Measurements from ENCODE around the gene ATP5PO.

Gene ATP5PO

DNA sequence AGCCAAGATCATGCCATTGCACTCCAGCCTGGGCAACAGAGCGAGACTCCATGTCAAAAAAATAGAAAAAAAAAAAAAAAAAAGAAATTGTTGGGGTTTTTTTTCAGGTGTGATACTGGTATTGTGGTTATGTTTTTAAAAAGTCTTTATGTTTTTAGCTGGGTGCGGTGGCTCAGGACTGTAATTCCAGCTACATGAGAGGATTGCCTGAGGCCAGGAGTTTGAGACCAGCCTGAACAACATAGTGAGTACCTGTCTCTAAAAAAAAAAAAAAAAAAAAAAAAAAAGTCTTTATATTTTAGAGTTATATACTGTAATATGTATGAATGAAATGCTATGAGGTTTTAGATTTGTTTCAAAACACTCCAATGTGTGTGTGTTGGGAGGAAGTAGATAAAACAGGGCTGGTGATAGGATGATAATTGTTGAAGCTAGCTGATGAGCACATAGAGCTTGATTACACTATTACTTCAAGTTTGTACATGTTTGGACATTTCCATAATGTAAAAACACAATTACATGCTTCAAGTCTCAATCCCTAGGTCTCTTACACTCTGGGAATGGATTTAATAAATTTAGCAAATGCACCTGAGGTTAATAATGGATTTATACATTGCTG is 30.2 kb upstream of the ATP5PO start:
- peaks cover 2% of the 10 kb centered on the region for H3K79me1 ChIP-seq (ENCODE audit: low read depth, low read length)
- H3K18ac ChIP-seq (ENCODE audit: low read length) = no peak overlapping the region
- DNase-seq (ENCODE audit: low spot score) = no peak
- peaks cover 23 to 29% of the 10 kb centered on the region in 2 donors for H3K4me1 ChIP-seq (ENCODE audit: control insufficient read depth in 2 of 2, insufficient read depth in 1 of 2, low read depth in 1 of 2, low read length in 2 of 2)
- no peak overlapping the region for H2BK120ac ChIP-seq (ENCODE audit: low read depth, low read length)
- H2AFZ ChIP-seq (ENCODE audit: low read length) = no peak overlapping the region
- H3K36me3 ChIP-seq (replicated peaks in 1 of 2; ENCODE audit: control insufficient read depth in 2 of 2, insufficient read depth in 2 of 2, low read length in 2 of 2) = no peaks in the 10 kb centered on the region
- H3K9me3 ChIP-seq (replicated peaks in 1 of 2; ENCODE audit: control insufficient read depth in 2 of 2, insufficient read depth in 1 of 2, low read depth in 1 of 2, low read length in 2 of 2) = peaks cover 0 to 6% of the 10 kb centered on the region in 2 donors
- H2AK5ac ChIP-seq (ENCODE audit: low read depth, low read length) = no peak overlapping the region
- H2BK12ac ChIP-seq (ENCODE audit: low read length) = no peak overlapping the region
- H3K4ac ChIP-seq (ENCODE audit: low read length) = no peak overlapping the region
- no peak overlapping the region for H3K27ac ChIP-seq (replicated peaks; ENCODE audit: low read length)
- no peak overlapping the region for H3K23ac ChIP-seq (ENCODE audit: low read depth, low read length, poor library complexity)
- H3K27me3 ChIP-seq (ENCODE audit: control insufficient read depth in 3 of 3, insufficient read depth in 3 of 3, low read depth in 1 of 3, low read length in 3 of 3) = no peaks in the 10 kb centered on the region
- no CpG with 5 or more reads among the region's 2 CpGs for WGBS, 2 donors (ENCODE audit: extremely low coverage in 2 of 2, insufficient read length in 2 of 2, insufficient replicate concordance in 1 of 2)
- no peak overlapping the region for H4K91ac ChIP-seq (ENCODE audit: low read depth, low read length, poor library complexity)
- H3K9ac ChIP-seq (ENCODE audit: low read depth, low read length, poor library complexity) = no peak overlapping the region
- H4K8ac ChIP-seq (ENCODE audit: low read depth, low read length) = no peak overlapping the region
- no peak overlapping the region for H2BK5ac ChIP-seq (ENCODE audit: low read length)
- H3K4me3 ChIP-seq (ENCODE audit: low read length in 2 of 2) = no peak overlapping the region
- no peak overlapping the region for H3K14ac ChIP-seq (ENCODE audit: low read length)
- no peak overlapping the region for H2BK15ac ChIP-seq (ENCODE audit: low read length)
- H3K4me2 ChIP-seq (ENCODE audit: insufficient read depth, low read length, poor library complexity, severe bottlenecking) = no peak overlapping the region

DNA sequence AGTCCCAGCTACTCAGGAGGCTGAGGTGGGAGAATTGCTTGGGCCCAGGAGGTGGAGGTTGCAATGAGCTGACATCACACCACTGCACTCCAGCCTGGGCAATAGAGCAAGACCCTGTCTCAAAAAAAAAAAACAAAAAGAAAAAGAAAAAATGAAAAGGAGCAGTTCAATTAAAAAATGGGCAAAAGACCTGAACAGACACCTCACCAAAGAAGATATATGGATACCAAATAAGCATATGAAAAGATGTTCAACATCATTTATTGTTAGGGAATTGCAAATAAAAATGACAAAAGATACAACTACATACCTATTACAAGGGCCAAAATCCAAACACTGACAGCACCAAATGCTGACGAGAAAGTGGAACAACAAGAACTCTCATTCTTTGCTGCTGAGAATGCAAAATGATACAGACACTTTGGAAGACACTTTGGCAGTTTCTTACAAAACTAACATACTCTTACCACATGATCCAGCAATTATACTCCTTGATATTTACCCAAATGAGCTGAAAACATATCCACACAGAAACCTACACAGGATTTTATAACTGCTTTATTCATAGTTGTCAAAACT is 28.7 kb upstream of the ATP5PO start:
- H3K4me2 ChIP-seq (ENCODE audit: insufficient read depth, low read length, poor library complexity, severe bottlenecking) = no peak overlapping the region
- H4K91ac ChIP-seq (ENCODE audit: low read depth, low read length, poor library complexity) = no peak overlapping the region
- no peak overlapping the region for H3K9ac ChIP-seq (ENCODE audit: low read depth, low read length, poor library complexity)
- DNase-seq (ENCODE audit: low spot score) = no peak
- no peak overlapping the region for H2AK5ac ChIP-seq (ENCODE audit: low read depth, low read length)
- no peak overlapping the region for H2BK5ac ChIP-seq (ENCODE audit: low read length)
- no peak overlapping the region for H3K18ac ChIP-seq (ENCODE audit: low read length)
- H2BK120ac ChIP-seq (ENCODE audit: low read depth, low read length) = no peak overlapping the region
- H3K4me1 ChIP-seq (ENCODE audit: control insufficient read depth in 2 of 2, insufficient read depth in 1 of 2, low read depth in 1 of 2, low read length in 2 of 2) = peaks cover 21 to 26% of the 10 kb centered on the region in 2 donors
- WGBS, 2 donors (ENCODE audit: extremely low coverage in 2 of 2, insufficient read length in 2 of 2, insufficient replicate concordance in 1 of 2) = no CpG with 5 or more reads among the region's 1 CpG
- H2BK12ac ChIP-seq (ENCODE audit: low read length) = no peak overlapping the region
- no peak overlapping the region for H3K4ac ChIP-seq (ENCODE audit: low read length)
- H3K27me3 ChIP-seq (ENCODE audit: control insufficient read depth in 3 of 3, insufficient read depth in 3 of 3, low read depth in 1 of 3, low read length in 3 of 3) = no peaks in the 10 kb centered on the region
- no peak overlapping the region for H4K8ac ChIP-seq (ENCODE audit: low read depth, low read length)
- no peaks in the 10 kb centered on the region for H3K79me1 ChIP-seq (ENCODE audit: low read depth, low read length)
- peaks cover 0 to 6% of the 10 kb centered on the region in 2 donors for H3K9me3 ChIP-seq (replicated peaks in 1 of 2; ENCODE audit: control insufficient read depth in 2 of 2, insufficient read depth in 1 of 2, low read depth in 1 of 2, low read length in 2 of 2)
- no peak overlapping the region for H2BK15ac ChIP-seq (ENCODE audit: low read length)
- no peak overlapping the region for H3K27ac ChIP-seq (replicated peaks; ENCODE audit: low read length)
- no peak overlapping the region for H3K23ac ChIP-seq (ENCODE audit: low read depth, low read length, poor library complexity)
- no peaks in the 10 kb centered on the region for H3K36me3 ChIP-seq (replicated peaks in 1 of 2; ENCODE audit: control insufficient read depth in 2 of 2, insufficient read depth in 2 of 2, low read length in 2 of 2)
- H3K14ac ChIP-seq (ENCODE audit: low read length) = no peak overlapping the region
- no peak overlapping the region for H2AFZ ChIP-seq (ENCODE audit: low read length)
- H3K4me3 ChIP-seq (ENCODE audit: low read length in 2 of 2) = no peak overlapping the region

DNA sequence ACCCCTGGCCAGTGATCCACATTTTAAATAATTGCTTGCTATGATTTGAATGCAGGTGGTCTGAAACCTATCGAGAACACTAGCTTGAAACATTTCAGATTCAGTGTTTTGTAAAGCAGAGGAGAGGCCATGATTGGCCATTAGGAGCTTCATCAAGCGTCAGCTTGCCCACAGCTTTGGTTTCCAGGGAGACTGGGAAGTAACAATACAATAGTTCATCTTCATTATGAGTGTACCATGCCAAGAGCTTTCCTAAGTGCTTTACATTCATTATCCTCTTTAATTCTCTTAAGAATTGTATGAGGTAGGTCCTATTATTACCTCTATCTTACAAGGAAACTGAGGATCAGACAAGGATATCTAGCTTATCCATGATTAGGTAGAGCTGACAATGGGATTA is 27.7 kb upstream of the ATP5PO start:
- Histone ChIP-seq H4K91ac (ENCODE audit: low read depth, low read length, poor library complexity) (no peak overlapping the region), H2BK120ac (ENCODE audit: low read depth, low read length) (no peak overlapping the region), H3K4me2 (ENCODE audit: insufficient read depth, low read length, poor library complexity, severe bottlenecking) (no peak overlapping the region), H3K36me3 (replicated peaks in 1 of 2; ENCODE audit: control insufficient read depth in 2 of 2, insufficient read depth in 2 of 2, low read length in 2 of 2) (no peaks in the 10 kb centered on the region), H3K4me3 (ENCODE audit: low read length in 2 of 2) (no peak overlapping the region), H2BK5ac (ENCODE audit: low read length) (no peak overlapping the region), H3K23ac (ENCODE audit: low read depth, low read length, poor library complexity) (no peak overlapping the region), H3K27ac (replicated peaks; ENCODE audit: low read length) (no peak overlapping the region), H4K8ac (ENCODE audit: low read depth, low read length) (no peak overlapping the region), H3K4ac (ENCODE audit: low read length) (no peak overlapping the region), H3K9ac (ENCODE audit: low read depth, low read length, poor library complexity) (no peak overlapping the region), H3K79me1 (ENCODE audit: low read depth, low read length) (no peaks in the 10 kb centered on the region), H2BK12ac (ENCODE audit: low read length) (no peak overlapping the region), H2BK15ac (ENCODE audit: low read length) (no peak overlapping the region), H3K14ac (ENCODE audit: low read length) (no peak overlapping the region), H3K27me3 (ENCODE audit: control insufficient read depth in 3 of 3, insufficient read depth in 3 of 3, low read depth in 1 of 3, low read length in 3 of 3) (no peaks in the 10 kb centered on the region), H3K4me1 (ENCODE audit: control insufficient read depth in 2 of 2, insufficient read depth in 1 of 2, low read depth in 1 of 2, low read length in 2 of 2) (peaks cover 12 to 16% of the 10 kb centered on the region in 2 donors), H3K18ac (ENCODE audit: low read length) (no peak overlapping the region), H2AFZ (ENCODE audit: low read length) (no peak overlapping the region), H3K9me3 (replicated peaks in 1 of 2; ENCODE audit: control insufficient read depth in 2 of 2, insufficient read depth in 1 of 2, low read depth in 1 of 2, low read length in 2 of 2) (peaks cover 0 to 6% of the 10 kb centered on the region in 2 donors), H2AK5ac (ENCODE audit: low read depth, low read length) (no peak overlapping the region)
- DNase-seq (ENCODE audit: low spot score) = no peak
- no CpG with 5 or more reads among the region's 2 CpGs for WGBS, 2 donors (ENCODE audit: extremely low coverage in 2 of 2, insufficient read length in 2 of 2, insufficient replicate concordance in 1 of 2)

DNA sequence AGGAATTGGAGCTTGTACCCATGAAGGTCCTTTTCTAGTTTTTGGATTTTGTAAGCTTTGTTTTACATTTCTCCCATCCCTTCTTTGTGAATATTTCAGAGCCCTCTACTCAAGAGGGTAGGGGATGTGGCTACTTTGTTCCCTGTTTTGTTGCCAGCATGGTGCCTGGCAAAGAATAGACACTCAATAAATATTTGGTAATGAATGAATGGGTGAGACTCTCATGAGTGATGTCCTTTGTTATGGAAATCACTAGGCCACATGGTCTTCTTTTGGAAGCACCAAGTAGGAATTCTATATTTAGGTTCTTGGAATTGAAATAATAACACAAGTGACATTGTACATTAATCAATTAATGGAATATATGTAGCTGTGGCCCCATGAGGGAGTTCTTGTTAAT is 26.8 kb upstream of the ATP5PO start:
- Histone ChIP-seq H2AK5ac (ENCODE audit: low read depth, low read length) (no peak overlapping the region), H3K79me1 (ENCODE audit: low read depth, low read length) (no peaks in the 10 kb centered on the region), H2AFZ (ENCODE audit: low read length) (no peak overlapping the region), H3K9me3 (replicated peaks in 1 of 2; ENCODE audit: control insufficient read depth in 2 of 2, insufficient read depth in 1 of 2, low read depth in 1 of 2, low read length in 2 of 2) (peaks cover 0 to 6% of the 10 kb centered on the region in 2 donors), H3K27ac (replicated peaks; ENCODE audit: low read length) (no peak overlapping the region), H3K9ac (ENCODE audit: low read depth, low read length, poor library complexity) (no peak overlapping the region), H3K23ac (ENCODE audit: low read depth, low read length, poor library complexity) (no peak overlapping the region), H2BK15ac (ENCODE audit: low read length) (no peak overlapping the region), H4K91ac (ENCODE audit: low read depth, low read length, poor library complexity) (no peak overlapping the region), H3K27me3 (ENCODE audit: control insufficient read depth in 3 of 3, insufficient read depth in 3 of 3, low read depth in 1 of 3, low read length in 3 of 3) (no peaks in the 10 kb centered on the region), H2BK120ac (ENCODE audit: low read depth, low read length) (no peak overlapping the region), H4K8ac (ENCODE audit: low read depth, low read length) (no peak overlapping the region), H3K18ac (ENCODE audit: low read length) (no peak overlapping the region), H2BK12ac (ENCODE audit: low read length) (no peak overlapping the region), H3K4me1 (ENCODE audit: control insufficient read depth in 2 of 2, insufficient read depth in 1 of 2, low read depth in 1 of 2, low read length in 2 of 2) (peaks cover 9 to 12% of the 10 kb centered on the region in 2 donors), H2BK5ac (ENCODE audit: low read length) (no peak overlapping the region), H3K14ac (ENCODE audit: low read length) (no peak overlapping the region), H3K4me3 (ENCODE audit: low read length in 2 of 2) (no peak overlapping the region), H3K36me3 (replicated peaks in 1 of 2; ENCODE audit: control insufficient read depth in 2 of 2, insufficient read depth in 2 of 2, low read length in 2 of 2) (no peaks in the 10 kb centered on the region), H3K4me2 (ENCODE audit: insufficient read depth, low read length, poor library complexity, severe bottlenecking) (no peak overlapping the region), H3K4ac (ENCODE audit: low read length) (no peak overlapping the region)
- DNase-seq (ENCODE audit: low spot score) = no peak

Measured in neuronal stem cell (in vitro differentiated cells).